HCT116 (cell line): ENCODE measurements around the gene BEST4. TPM values are rescaled to one million over a fixed set of nuclear protein-coding genes. Genes with fewer than 3 reads are reported as not detected.

Source experiments
- ATAC-seq: fragments of 200-7000 bp; cut with Tn5 transposase; 2 replicates; pipeline ENCODE4 v1.9.1; 2020; ENCODE audit warnings: mild to moderate bottlenecking, moderate library complexity
- BruUV-seq: library from RNA; stranded (reverse); fragments of 400-500 nt; replicated peaks from 2 replicates; lab custom pipeline; 2021; lab: Mats Ljungman, UMichigan
- CTCF ChIA-PET: fragments of 300-600 bp; sonication (Branson Sonifier 250); formaldehyde crosslinking; loops from one replicate; lab custom pipeline; 2021; ENCODE audit warnings: antibody characterized with exemption; lab: Charles Lee
- POLR2A ChIA-PET: fragments of 300-600, 350-600 bp; sonication (Branson Sonifier 250); formaldehyde crosslinking; loops from one replicate; lab custom pipeline; 2021; ENCODE audit warnings: antibody characterized with exemption; lab: Charles Lee
- RAD21 ChIA-PET, 2 experiments: fragments of 300-600 bp; sonication (Branson Sonifier 250); formaldehyde crosslinking; loops; one replicate each; lab custom pipeline; 2023; ENCODE audit warnings: low total read pairs in 2 of 2; ENCODE audit not compliant: uncharacterized antibody in 2 of 2, unreplicated experiment in 2 of 2, low non-redundant PET in 1 of 2; lab: Charles Lee
- DNase-seq: peaks from one replicate; pipeline ENCODE4 v3.0.0-alpha.2; 2010; ENCODE audit warnings: low read depth, low spot score
- H2AFZ ChIP-seq: fragments of 200-600 bp; shearing (Covaris generic), sonication (generic); 2 replicates; pipeline ENCODE4 v1.6.1; 2017; ENCODE audit warnings: low read depth, mixed run types, mixed read lengths, antibody characterized with exemption, low read length; ENCODE audit not compliant: poor library complexity, severe bottlenecking
- H3K27ac ChIP-seq: 2 replicates; pipeline ENCODE4 v1.5.1; 2012; ENCODE audit warnings: low read depth, low read length
- H3K27me3 ChIP-seq: fragments of 200-600 bp; sonication (generic); 2 replicates; pipeline ENCODE4 v1.6.1; 2016; ENCODE audit warnings: mixed run types, low read length, mixed read lengths; ENCODE audit not compliant: insufficient read depth
- H3K36me3 ChIP-seq, 2 experiments: fragments of 200-500 bp in 1 of 2; fragments of 200-600 bp in 1 of 2; sonication (Bioruptor generic) in 1 of 2; sonication (generic) in 1 of 2; 2 replicates each; pipeline versions ENCODE4 v1.5.1 to v1.6.1; 2014 to 2016; ENCODE audit warnings: low read length in 2 of 2, inconsistent platforms in 1 of 2, mixed read lengths in 1 of 2, mixed run types in 1 of 2; ENCODE audit not compliant: insufficient read depth in 2 of 2, control insufficient read depth in 1 of 2
- H3K4me1 ChIP-seq, 2 experiments: fragments of 200-600 bp in 1 of 2; sonication (generic) in 1 of 2; 2 replicates each; pipeline versions ENCODE4 v1.5.1 to v1.6.1; 2012 to 2017; ENCODE audit warnings: low read length in 2 of 2, inconsistent platforms in 1 of 2, mild to moderate bottlenecking in 1 of 2, mixed read lengths in 1 of 2, mixed run types in 1 of 2, moderate library complexity in 1 of 2; ENCODE audit not compliant: insufficient read depth in 2 of 2, control insufficient read depth in 1 of 2
- H3K4me2 ChIP-seq: fragments of 200-600 bp; sonication (generic); 2 replicates; pipeline ENCODE4 v1.6.1; 2017; ENCODE audit warnings: mixed run types, low read length, mixed read lengths
- H3K4me3 ChIP-seq, 2 experiments: fragments of 200-600 bp in 1 of 2; sonication (generic) in 1 of 2; replicated peaks in 1 of 2; 2 replicates each; pipeline ENCODE4 v1.5.1; 2011 to 2016; ENCODE audit warnings: low read length in 2 of 2, control low read depth in 1 of 2, low read depth in 1 of 2, mild to moderate bottlenecking in 1 of 2, mixed read lengths in 1 of 2, mixed run types in 1 of 2
- H3K79me2 ChIP-seq: fragments of 200-600 bp; sonication (generic); 2 replicates; pipeline ENCODE4 v1.6.1; 2017; ENCODE audit warnings: mild to moderate bottlenecking, mixed run types, low read length, moderate library complexity, mixed read lengths; ENCODE audit not compliant: insufficient read depth
- H3K9ac ChIP-seq: fragments of 200-600 bp; sonication (generic); 2 replicates; pipeline ENCODE4 v1.6.1; 2016; ENCODE audit warnings: low read length, mixed read lengths
- H3K9me2 ChIP-seq: fragments of 200-600 bp; sonication (generic), shearing (Covaris generic); 2 replicates; pipeline ENCODE4 v1.6.1; 2017; ENCODE audit warnings: mixed run types, mild to moderate bottlenecking, moderate library complexity; ENCODE audit not compliant: insufficient read depth
- H3K9me3 ChIP-seq, 2 experiments: fragments of 200-500 bp in 1 of 2; fragments of 200-600 bp in 1 of 2; sonication (Bioruptor generic) in 1 of 2; sonication (generic) in 1 of 2; 2 replicates each; pipeline ENCODE4 v1.6.1; 2014 to 2017; ENCODE audit warnings: low read length in 2 of 2, mixed read lengths in 2 of 2, inconsistent platforms in 1 of 2, low read depth in 1 of 2, mild to moderate bottlenecking in 1 of 2, mixed run types in 1 of 2, moderate library complexity in 1 of 2; ENCODE audit not compliant: control insufficient read depth in 1 of 2, insufficient read depth in 1 of 2
- H4K20me1 ChIP-seq: fragments of 200-600 bp; sonication (generic), shearing (Covaris generic); 2 replicates; pipeline ENCODE4 v1.6.1; 2017; ENCODE audit warnings: mixed run types, mild to moderate bottlenecking, moderate library complexity; ENCODE audit not compliant: insufficient read depth
- CBX3 ChIP-seq: IDR thresholded peaks from 2 replicates; pipeline ENCODE4 v1.6.1; 2012; ENCODE audit warnings: low read depth
- CEBPB ChIP-seq: IDR thresholded peaks from 2 replicates; pipeline ENCODE4 v1.6.1; 2012; ENCODE audit warnings: low read depth
- ELF1 ChIP-seq: IDR thresholded peaks from 2 replicates; pipeline ENCODE4 v1.6.1; 2012; ENCODE audit warnings: low read depth, borderline replicate concordance
- EZH2 ChIP-seq: fragments of 200-600 bp; sonication (generic); IDR thresholded peaks from 2 replicates; pipeline ENCODE4 v1.6.1; 2017; ENCODE audit warnings: antibody characterized with exemption, mixed run types
- FOSL1 ChIP-seq: IDR thresholded peaks from 2 replicates; pipeline ENCODE4 v1.6.1; 2012; ENCODE audit warnings: low read depth
- JUND ChIP-seq: IDR thresholded peaks from 2 replicates; pipeline ENCODE4 v1.6.1; 2012
- REST ChIP-seq: IDR thresholded peaks from 2 replicates; pipeline ENCODE4 v1.6.1; 2012; ENCODE audit warnings: low read depth
- SIN3A ChIP-seq: IDR thresholded peaks from 2 replicates; pipeline ENCODE4 v1.6.1; 2012; ENCODE audit warnings: low read depth
- SRF ChIP-seq: IDR thresholded peaks from 2 replicates; pipeline ENCODE4 v1.6.1; 2012; ENCODE audit warnings: low read depth
- YY1 ChIP-seq: IDR thresholded peaks from 2 replicates; pipeline ENCODE4 v1.6.1; 2011; ENCODE audit warnings: low read length, low read depth, moderate library complexity, mild to moderate bottlenecking; ENCODE audit not compliant: insufficient replicate concordance; ENCODE audit errors: extremely low read depth
- ZBTB33 ChIP-seq: IDR thresholded peaks from 2 replicates; pipeline ENCODE4 v1.6.1; 2011; ENCODE audit warnings: mild to moderate bottlenecking, low read length, moderate library complexity; ENCODE audit not compliant: insufficient replicate concordance; ENCODE audit errors: extremely low read depth
- ZFX ChIP-seq: fragments of 450-650 bp; IDR thresholded peaks from 2 replicates; pipeline ENCODE4 v1.6.1; 2017
- ZNF274 ChIP-seq: fragments of 200-500 bp; sonication (Bioruptor generic); IDR thresholded peaks from 2 replicates; pipeline ENCODE4 v1.6.1; 2014; ENCODE audit warnings: mild to moderate bottlenecking, low read depth, low read length, inconsistent platforms
- intact Hi-C: fragments of 100-400 bp; cut with micrococcal nuclease; formaldehyde crosslinking; loops from 2 replicates; pipeline ENCODE4 v1.10.0; 2022
- total RNA-seq: library from RNA; stranded (reverse); gene quantifications from one replicate; pipeline ENCODE4 v1.2.1, GENCODE V29; 2021; ENCODE audit not compliant: unreplicated experiment
- TF ChIP-seq, protein P1 (sequence below): IDR thresholded peaks from 2 replicates; pipeline ENCODE4 v1.6.1; 2012
- TF ChIP-seq, protein P2 (sequence below), 3 experiments: fragments of 200-600 bp in 1 of 3; sonication (generic) in 1 of 3; IDR thresholded peaks in 2 of 3; conservative IDR thresholded peaks in 1 of 3; 2 replicates each; pipeline ENCODE4 v1.5.1; 2012 to 2017; ENCODE audit warnings: low read depth in 2 of 3, low read length in 2 of 3, antibody characterized with exemption in 1 of 3, borderline replicate concordance in 1 of 3, control low read depth in 1 of 3, mild to moderate bottlenecking in 1 of 3, mixed read lengths in 1 of 3, mixed run types in 1 of 3, moderate library complexity in 1 of 3; ENCODE audit not compliant: insufficient read depth in 1 of 3
- TF ChIP-seq, protein P3 (sequence below): IDR thresholded peaks from 2 replicates; pipeline ENCODE4 v1.6.1; 2012

BEST4 gene
- total RNA-seq, 1 experiment from 2014 or later: 0.52 TPM

GRCh38 chr1:44802306-44803061 lies 14.5 kb upstream of the BEST4 start:
- BruUV-seq: no TSS peak
- ChIA-PET POLR2A (interaction anchor here (1.0 kb wide), 1 partner anchor 81 kb away, joined by 3 read pairs; no protein-coding TSS in a partner anchor), CTCF (no interaction called here), RAD21 (no interaction called here)
- Histone ChIP-seq H3K27ac (peak overlapping the region; percentile 42; the same call in 1 of the 2 replicates), H3K4me3 (peak overlapping the region in 1 of 2 experiments; percentile 12; a peak in 1 of 4 replicates), H3K9me2 (no peaks in the 10 kb centered on the region), H3K36me3 (peaks cover 3 to 46% of the 10 kb centered on the region in 2 experiments; a peak in 3 of 4 replicates), H3K79me2 (peaks cover 51% of the 10 kb centered on the region), H4K20me1 (no peaks in the 10 kb centered on the region), H3K4me1 (peaks cover 34 to 85% of the 10 kb centered on the region in 2 experiments), H3K27me3 (no peaks in the 10 kb centered on the region), H2AFZ (no peak overlapping the region), H3K4me2 (peak overlapping the region; percentile 93), H3K9me3 (no peaks in the 10 kb centered on the region), H3K9ac (peak overlapping the region; percentile 98)
- DNase-seq (no peak), ATAC-seq (no peak)
- TF ChIP-seq, protein P1, sequence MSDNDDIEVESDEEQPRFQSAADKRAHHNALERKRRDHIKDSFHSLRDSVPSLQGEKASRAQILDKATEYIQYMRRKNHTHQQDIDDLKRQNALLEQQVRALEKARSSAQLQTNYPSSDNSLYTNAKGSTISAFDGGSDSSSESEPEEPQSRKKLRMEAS: no peak
- TF ChIP-seq FOSL1 (no peak), SIN3A (no peak), JUND (no peak), ZNF274 (no peak), CBX3 (no peak), SRF (no peak), ZFX (no peak), YY1 (no peak), EZH2 (no peak), ZBTB33 (no peak), CEBPB (no peak), ELF1 (no peak), REST (no peak)
- TF ChIP-seq, protein P2, sequence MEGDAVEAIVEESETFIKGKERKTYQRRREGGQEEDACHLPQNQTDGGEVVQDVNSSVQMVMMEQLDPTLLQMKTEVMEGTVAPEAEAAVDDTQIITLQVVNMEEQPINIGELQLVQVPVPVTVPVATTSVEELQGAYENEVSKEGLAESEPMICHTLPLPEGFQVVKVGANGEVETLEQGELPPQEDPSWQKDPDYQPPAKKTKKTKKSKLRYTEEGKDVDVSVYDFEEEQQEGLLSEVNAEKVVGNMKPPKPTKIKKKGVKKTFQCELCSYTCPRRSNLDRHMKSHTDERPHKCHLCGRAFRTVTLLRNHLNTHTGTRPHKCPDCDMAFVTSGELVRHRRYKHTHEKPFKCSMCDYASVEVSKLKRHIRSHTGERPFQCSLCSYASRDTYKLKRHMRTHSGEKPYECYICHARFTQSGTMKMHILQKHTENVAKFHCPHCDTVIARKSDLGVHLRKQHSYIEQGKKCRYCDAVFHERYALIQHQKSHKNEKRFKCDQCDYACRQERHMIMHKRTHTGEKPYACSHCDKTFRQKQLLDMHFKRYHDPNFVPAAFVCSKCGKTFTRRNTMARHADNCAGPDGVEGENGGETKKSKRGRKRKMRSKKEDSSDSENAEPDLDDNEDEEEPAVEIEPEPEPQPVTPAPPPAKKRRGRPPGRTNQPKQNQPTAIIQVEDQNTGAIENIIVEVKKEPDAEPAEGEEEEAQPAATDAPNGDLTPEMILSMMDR (IDR thresholded peaks at IDR 0.05 in 2 of 3, conservative IDR thresholded peaks at IDR 0.05 in 1 of 3; ENCODE audit: borderline replicate concordance in 1 of 3, insufficient read depth in 1 of 3, low read depth in 2 of 3, low read length in 2 of 3): no peak
- TF ChIP-seq, protein P3, sequence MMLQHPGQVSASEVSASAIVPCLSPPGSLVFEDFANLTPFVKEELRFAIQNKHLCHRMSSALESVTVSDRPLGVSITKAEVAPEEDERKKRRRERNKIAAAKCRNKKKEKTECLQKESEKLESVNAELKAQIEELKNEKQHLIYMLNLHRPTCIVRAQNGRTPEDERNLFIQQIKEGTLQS: no peak
- intact Hi-C loops: no loop called here
